ENCODE data around the gene FRMPD1.

Gene FRMPD1

DNA sequence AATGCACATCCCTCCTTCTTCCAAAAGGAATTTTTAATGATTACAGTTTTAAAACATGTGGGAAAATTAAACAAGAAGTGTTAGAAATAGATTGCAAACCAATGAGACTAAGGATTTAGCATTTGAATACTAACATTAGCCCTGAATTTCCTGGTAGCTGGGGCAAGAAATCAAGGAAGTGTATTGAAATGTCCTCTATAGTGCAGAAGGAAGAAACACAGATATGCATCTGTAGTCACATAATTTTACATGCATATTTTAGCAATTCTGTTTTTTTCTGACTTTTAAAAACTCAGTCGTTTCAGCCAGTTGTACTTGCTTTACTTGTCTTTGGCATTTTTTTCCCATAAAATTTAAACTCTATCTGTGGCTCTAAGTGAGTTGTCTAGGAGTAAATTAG, 45.8 kb downstream of the FRMPD1 start:
- Histone ChIP-seq H3K36me3 (ENCODE audit: control insufficient read depth, insufficient read depth, low read length) (no peaks in the 10 kb centered on the region), H3K9me3 (ENCODE audit: control insufficient read depth, low read length) (no peaks in the 10 kb centered on the region), H3K27ac (ENCODE audit: insufficient read depth, low read length, poor library complexity, severe bottlenecking) (no peak overlapping the region), H3K4me1 (ENCODE audit: control insufficient read depth, insufficient read depth, low read length, poor library complexity, severe bottlenecking) (no peaks in the 10 kb centered on the region), H3K4me3 (ENCODE audit: insufficient read depth, low read depth, low read length, poor library complexity, severe bottlenecking) (no peak overlapping the region), H3K27me3 (replicated peaks; ENCODE audit: control insufficient read depth, insufficient read depth, low read length, poor library complexity, severe bottlenecking) (no peaks in the 10 kb centered on the region)
- no peak for DNase-seq

DNA sequence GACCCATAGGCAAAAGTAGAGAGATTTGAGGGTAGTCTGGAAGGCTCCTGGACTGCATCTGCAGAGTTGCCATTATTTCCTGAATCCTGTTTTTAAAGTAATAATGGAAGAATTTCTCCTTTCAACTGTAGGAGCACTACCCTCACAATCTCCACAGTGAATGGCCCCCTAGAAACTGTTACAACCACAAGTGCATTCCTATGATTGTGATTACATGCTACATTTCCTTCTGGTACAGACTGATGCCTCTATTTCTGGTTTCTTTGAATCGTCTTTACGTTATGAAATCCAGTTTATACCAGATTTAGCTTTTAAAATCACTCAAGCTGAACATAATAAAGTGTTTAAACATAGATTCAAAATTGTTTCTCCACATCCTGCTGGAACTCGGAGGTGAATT, 49.4 kb downstream of the FRMPD1 start:
- Histone ChIP-seq H3K36me3 (ENCODE audit: control insufficient read depth, insufficient read depth, low read length) (no peaks in the 10 kb centered on the region), H3K4me1 (ENCODE audit: control insufficient read depth, insufficient read depth, low read length, poor library complexity, severe bottlenecking) (no peaks in the 10 kb centered on the region), H3K4me3 (ENCODE audit: insufficient read depth, low read depth, low read length, poor library complexity, severe bottlenecking) (no peak overlapping the region), H3K9me3 (ENCODE audit: control insufficient read depth, low read length) (no peaks in the 10 kb centered on the region), H3K27ac (ENCODE audit: insufficient read depth, low read length, poor library complexity, severe bottlenecking) (no peak overlapping the region), H3K27me3 (replicated peaks; ENCODE audit: control insufficient read depth, insufficient read depth, low read length, poor library complexity, severe bottlenecking) (no peaks in the 10 kb centered on the region)
- DNase-seq: no peak

DNA sequence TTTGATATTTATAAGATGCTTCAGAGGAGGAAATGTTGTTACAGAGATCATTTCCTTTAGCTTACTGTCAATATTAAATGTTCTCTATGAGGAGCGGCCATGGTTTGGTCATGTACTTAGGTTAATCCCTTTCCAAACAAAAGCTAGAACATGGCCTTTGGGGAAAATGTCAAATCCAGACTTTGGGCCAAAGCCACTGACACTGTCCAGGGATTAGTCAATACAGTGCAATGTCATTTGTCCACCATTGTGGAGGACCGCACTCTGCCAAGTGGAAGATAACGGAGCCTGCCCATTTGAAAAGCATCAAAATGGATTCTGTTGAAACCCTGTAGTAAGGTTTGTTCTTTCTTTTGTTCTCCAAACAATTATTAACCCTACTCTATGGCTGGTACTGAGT, 50.1 kb downstream of the FRMPD1 start:
- Histone ChIP-seq H3K4me3 (ENCODE audit: insufficient read depth, low read depth, low read length, poor library complexity, severe bottlenecking) (no peak overlapping the region), H3K4me1 (ENCODE audit: control insufficient read depth, insufficient read depth, low read length, poor library complexity, severe bottlenecking) (no peaks in the 10 kb centered on the region), H3K36me3 (ENCODE audit: control insufficient read depth, insufficient read depth, low read length) (no peaks in the 10 kb centered on the region), H3K9me3 (ENCODE audit: control insufficient read depth, low read length) (no peaks in the 10 kb centered on the region), H3K27me3 (replicated peaks; ENCODE audit: control insufficient read depth, insufficient read depth, low read length, poor library complexity, severe bottlenecking) (no peaks in the 10 kb centered on the region), H3K27ac (ENCODE audit: insufficient read depth, low read length, poor library complexity, severe bottlenecking) (no peak overlapping the region)
- no peak for DNase-seq

DNA sequence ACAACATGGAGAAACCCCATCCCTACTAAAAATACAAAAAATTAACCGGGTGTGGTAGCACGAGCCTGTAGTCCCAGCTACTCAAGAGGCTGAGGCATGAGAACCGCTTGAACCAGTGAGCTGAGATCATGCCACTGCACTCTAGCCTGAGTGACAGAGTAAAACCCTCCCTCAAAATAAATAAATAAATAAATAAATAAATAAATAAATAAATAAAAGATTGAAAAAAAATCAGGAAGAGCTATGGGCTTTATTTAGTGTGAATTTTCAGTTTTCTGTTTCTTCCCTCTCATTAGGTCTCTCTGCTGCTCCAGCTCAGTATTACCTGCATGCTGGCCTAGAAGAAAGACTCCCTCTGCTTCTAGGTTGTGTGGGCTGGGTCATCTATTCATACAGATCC, 55.0 kb downstream of the FRMPD1 start:
- H3K36me3 ChIP-seq (ENCODE audit: control insufficient read depth, insufficient read depth, low read length): no peaks in the 10 kb centered on the region
- H3K4me3 ChIP-seq (ENCODE audit: insufficient read depth, low read depth, low read length, poor library complexity, severe bottlenecking): no peak overlapping the region
- no peaks in the 10 kb centered on the region for H3K9me3 ChIP-seq (ENCODE audit: control insufficient read depth, low read length)
- no peak for DNase-seq
- H3K4me1 ChIP-seq (ENCODE audit: control insufficient read depth, insufficient read depth, low read length, poor library complexity, severe bottlenecking): no peaks in the 10 kb centered on the region
- H3K27ac ChIP-seq (ENCODE audit: insufficient read depth, low read length, poor library complexity, severe bottlenecking): no peak overlapping the region
- H3K27me3 ChIP-seq (replicated peaks; ENCODE audit: control insufficient read depth, insufficient read depth, low read length, poor library complexity, severe bottlenecking): no peaks in the 10 kb centered on the region

DNA sequence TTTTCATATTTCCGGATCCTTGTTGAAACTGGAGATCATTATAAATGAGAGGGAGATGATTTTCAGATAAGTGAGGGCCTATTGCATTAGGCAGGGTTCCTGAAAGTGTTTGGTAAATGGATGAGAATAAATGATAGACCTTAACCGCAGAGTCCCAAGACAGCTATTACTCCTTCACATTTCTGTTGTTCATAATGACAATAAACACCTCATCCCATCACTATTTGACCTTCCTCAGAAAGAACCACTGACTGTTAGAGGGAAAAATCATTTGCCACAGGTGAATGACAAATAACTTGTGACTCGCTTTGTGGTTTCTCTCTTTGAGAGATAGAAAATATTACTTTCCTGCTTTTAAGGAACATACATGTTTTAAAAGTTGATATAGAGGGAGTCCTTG, 55.5 kb downstream of the FRMPD1 start:
- no peak overlapping the region for H3K27ac ChIP-seq (ENCODE audit: insufficient read depth, low read length, poor library complexity, severe bottlenecking)
- H3K36me3 ChIP-seq (ENCODE audit: control insufficient read depth, insufficient read depth, low read length): no peaks in the 10 kb centered on the region
- DNase-seq: no peak
- H3K27me3 ChIP-seq (replicated peaks; ENCODE audit: control insufficient read depth, insufficient read depth, low read length, poor library complexity, severe bottlenecking): no peaks in the 10 kb centered on the region
- no peaks in the 10 kb centered on the region for H3K9me3 ChIP-seq (ENCODE audit: control insufficient read depth, low read length)
- H3K4me3 ChIP-seq (ENCODE audit: insufficient read depth, low read depth, low read length, poor library complexity, severe bottlenecking): no peak overlapping the region
- no peaks in the 10 kb centered on the region for H3K4me1 ChIP-seq (ENCODE audit: control insufficient read depth, insufficient read depth, low read length, poor library complexity, severe bottlenecking)

DNA sequence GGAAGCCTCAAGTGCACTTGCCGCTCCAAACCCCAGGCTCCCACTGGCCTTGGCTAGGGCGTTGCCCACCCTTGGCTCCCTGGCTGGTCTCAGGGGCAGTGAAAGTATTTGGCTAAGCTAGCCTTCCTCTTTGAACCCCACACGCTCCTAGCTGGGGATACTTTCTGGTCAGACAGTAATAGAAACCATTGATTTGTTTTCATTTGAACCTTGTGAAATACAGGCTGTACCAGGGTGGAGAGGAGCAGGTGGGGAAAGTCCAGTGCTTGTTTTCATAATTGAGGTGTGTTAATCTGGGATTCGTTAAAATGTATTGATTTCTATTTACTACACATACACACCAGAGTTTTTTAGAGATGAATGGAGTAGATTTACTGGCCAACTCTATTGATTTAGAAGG, 57.0 kb downstream of the FRMPD1 start:
- Histone ChIP-seq H3K4me3 (ENCODE audit: insufficient read depth, low read depth, low read length, poor library complexity, severe bottlenecking) (no peak overlapping the region), H3K27me3 (replicated peaks; ENCODE audit: control insufficient read depth, insufficient read depth, low read length, poor library complexity, severe bottlenecking) (no peaks in the 10 kb centered on the region), H3K27ac (ENCODE audit: insufficient read depth, low read length, poor library complexity, severe bottlenecking) (no peak overlapping the region), H3K4me1 (ENCODE audit: control insufficient read depth, insufficient read depth, low read length, poor library complexity, severe bottlenecking) (no peaks in the 10 kb centered on the region), H3K36me3 (ENCODE audit: control insufficient read depth, insufficient read depth, low read length) (no peaks in the 10 kb centered on the region), H3K9me3 (ENCODE audit: control insufficient read depth, low read length) (no peaks in the 10 kb centered on the region)
- DNase-seq: no peak

DNA sequence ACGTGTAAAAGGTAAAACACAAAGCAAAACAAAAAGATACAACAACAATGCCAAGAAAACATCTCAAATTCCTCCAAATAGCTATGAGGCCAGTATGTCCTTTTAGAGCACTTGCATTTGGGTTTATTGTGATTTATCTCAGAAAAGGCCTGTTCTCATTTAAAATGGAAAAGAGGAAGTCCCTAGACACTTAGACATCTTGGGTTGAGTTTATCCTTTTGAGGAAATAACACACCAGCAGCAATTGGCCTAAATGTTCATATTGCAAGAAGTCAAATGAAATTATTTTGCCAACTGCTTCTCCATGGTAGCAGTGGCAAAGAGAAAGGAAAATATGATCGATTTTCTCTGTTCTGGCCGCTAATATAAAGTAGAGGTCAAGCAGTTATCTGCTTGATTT, 59.3 kb downstream of the FRMPD1 start:
- H3K4me3 ChIP-seq (ENCODE audit: insufficient read depth, low read depth, low read length, poor library complexity, severe bottlenecking): no peak overlapping the region
- H3K27ac ChIP-seq (ENCODE audit: insufficient read depth, low read length, poor library complexity, severe bottlenecking): no peak overlapping the region
- H3K4me1 ChIP-seq (ENCODE audit: control insufficient read depth, insufficient read depth, low read length, poor library complexity, severe bottlenecking): no peaks in the 10 kb centered on the region
- no peaks in the 10 kb centered on the region for H3K27me3 ChIP-seq (replicated peaks; ENCODE audit: control insufficient read depth, insufficient read depth, low read length, poor library complexity, severe bottlenecking)
- DNase-seq: no peak
- no peaks in the 10 kb centered on the region for H3K9me3 ChIP-seq (ENCODE audit: control insufficient read depth, low read length)
- no peaks in the 10 kb centered on the region for H3K36me3 ChIP-seq (ENCODE audit: control insufficient read depth, insufficient read depth, low read length)

DNA sequence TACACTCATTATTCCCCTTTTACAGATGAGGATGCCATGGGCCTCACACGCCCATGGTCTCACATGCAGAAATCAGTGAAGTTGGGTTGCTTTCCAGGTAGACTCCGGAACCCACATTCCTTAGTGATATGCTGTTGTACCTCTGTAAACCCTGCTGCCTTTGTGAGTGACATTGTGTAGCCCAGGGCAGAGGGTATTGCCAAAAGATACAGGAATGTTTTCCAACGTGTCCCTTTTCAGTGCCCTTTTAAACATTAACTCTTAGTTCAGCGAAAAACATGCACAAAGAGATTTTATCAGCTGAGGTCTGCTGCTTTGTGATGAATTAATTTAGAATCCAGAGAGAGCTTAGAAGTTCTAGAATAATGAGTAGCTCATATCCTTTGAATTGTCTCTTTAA, 64.5 kb downstream of the FRMPD1 start:
- Histone ChIP-seq H3K36me3 (ENCODE audit: control insufficient read depth, insufficient read depth, low read length) (no peaks in the 10 kb centered on the region), H3K4me3 (ENCODE audit: insufficient read depth, low read depth, low read length, poor library complexity, severe bottlenecking) (no peak overlapping the region), H3K4me1 (ENCODE audit: control insufficient read depth, insufficient read depth, low read length, poor library complexity, severe bottlenecking) (no peaks in the 10 kb centered on the region), H3K27ac (ENCODE audit: insufficient read depth, low read length, poor library complexity, severe bottlenecking) (no peak overlapping the region), H3K27me3 (replicated peaks; ENCODE audit: control insufficient read depth, insufficient read depth, low read length, poor library complexity, severe bottlenecking) (no peaks in the 10 kb centered on the region), H3K9me3 (ENCODE audit: control insufficient read depth, low read length) (no peaks in the 10 kb centered on the region)
- DNase-seq: no peak

DNA sequence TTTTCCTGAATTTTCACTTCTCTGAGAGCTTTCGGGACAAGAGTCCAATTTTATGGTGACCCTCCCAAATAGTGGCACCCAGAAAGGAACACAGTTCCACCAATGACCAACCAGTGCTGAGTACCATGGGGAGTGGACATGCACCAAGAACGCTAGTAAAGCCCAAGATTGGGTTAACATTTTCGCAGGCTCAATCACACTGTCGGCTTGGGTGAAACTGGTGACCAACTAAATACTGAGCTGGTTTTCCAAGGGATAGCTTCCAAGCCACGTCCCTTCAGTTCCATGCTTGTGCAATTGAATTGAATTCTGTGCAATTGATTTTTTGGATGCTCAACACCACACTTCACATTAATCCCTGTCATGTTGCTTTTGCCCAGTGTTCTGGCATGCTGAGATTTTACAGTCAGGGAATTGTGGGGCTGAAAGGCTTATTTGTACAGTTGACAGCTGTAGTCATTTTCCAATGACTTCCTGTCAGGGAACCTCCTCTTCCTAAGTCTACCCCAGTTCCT, 65.3 kb downstream of the FRMPD1 start:
- Histone ChIP-seq H3K4me3 (ENCODE audit: insufficient read depth, low read depth, low read length, poor library complexity, severe bottlenecking) (no peak overlapping the region), H3K27me3 (replicated peaks; ENCODE audit: control insufficient read depth, insufficient read depth, low read length, poor library complexity, severe bottlenecking) (no peaks in the 10 kb centered on the region), H3K36me3 (ENCODE audit: control insufficient read depth, insufficient read depth, low read length) (no peaks in the 10 kb centered on the region), H3K27ac (ENCODE audit: insufficient read depth, low read length, poor library complexity, severe bottlenecking) (no peak overlapping the region), H3K9me3 (ENCODE audit: control insufficient read depth, low read length) (no peaks in the 10 kb centered on the region), H3K4me1 (ENCODE audit: control insufficient read depth, insufficient read depth, low read length, poor library complexity, severe bottlenecking) (no peaks in the 10 kb centered on the region)
- no peak for DNase-seq

DNA sequence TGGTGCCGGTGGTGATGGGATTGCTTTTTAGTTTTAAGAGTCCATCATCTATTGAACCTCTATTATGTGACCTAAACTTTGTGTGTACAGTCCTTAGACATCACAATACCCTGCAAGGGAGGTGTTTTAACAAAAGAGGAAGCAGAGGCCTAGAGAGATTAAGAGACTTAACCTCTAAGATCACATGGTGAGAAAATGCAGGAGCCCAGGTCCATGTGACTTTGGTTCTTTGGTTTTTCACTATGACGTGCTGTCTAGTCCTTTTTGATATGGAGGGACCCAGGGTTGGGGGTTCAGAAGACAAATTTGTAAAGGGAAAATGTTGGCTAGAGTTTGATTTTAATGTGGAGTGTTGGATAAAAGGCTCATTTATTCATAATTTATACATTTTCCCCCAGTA, 68.8 kb downstream of the FRMPD1 start:
- H3K9me3 ChIP-seq (ENCODE audit: control insufficient read depth, low read length): no peaks in the 10 kb centered on the region
- H3K27me3 ChIP-seq (replicated peaks; ENCODE audit: control insufficient read depth, insufficient read depth, low read length, poor library complexity, severe bottlenecking): no peaks in the 10 kb centered on the region
- no peak overlapping the region for H3K4me3 ChIP-seq (ENCODE audit: insufficient read depth, low read depth, low read length, poor library complexity, severe bottlenecking)
- no peaks in the 10 kb centered on the region for H3K4me1 ChIP-seq (ENCODE audit: control insufficient read depth, insufficient read depth, low read length, poor library complexity, severe bottlenecking)
- no peak for DNase-seq
- no peak overlapping the region for H3K27ac ChIP-seq (ENCODE audit: insufficient read depth, low read length, poor library complexity, severe bottlenecking)
- H3K36me3 ChIP-seq (ENCODE audit: control insufficient read depth, insufficient read depth, low read length): no peaks in the 10 kb centered on the region

DNA sequence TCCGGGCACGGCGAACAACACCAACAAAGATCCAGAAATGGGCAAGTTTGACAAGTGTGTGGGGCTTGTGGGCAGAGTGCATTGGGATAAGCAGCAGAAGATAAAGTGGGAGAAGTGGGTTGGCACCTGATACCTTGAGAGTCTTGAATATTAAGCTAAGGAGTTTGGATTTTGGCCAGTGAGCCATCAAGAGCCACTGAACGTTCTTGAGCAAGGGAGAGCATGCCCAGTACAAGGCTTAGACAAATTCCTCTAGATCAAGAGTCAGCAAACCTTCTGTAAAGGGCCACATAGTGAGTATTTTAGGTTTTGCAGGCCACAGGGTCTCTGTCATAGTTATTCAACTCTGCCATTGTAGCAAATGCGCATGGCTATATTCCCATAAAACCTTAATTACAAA, 76.3 kb downstream of the FRMPD1 start:
- DNase-seq: no peak
- no peaks in the 10 kb centered on the region for H3K36me3 ChIP-seq (ENCODE audit: control insufficient read depth, insufficient read depth, low read length)
- no peak overlapping the region for H3K4me3 ChIP-seq (ENCODE audit: insufficient read depth, low read depth, low read length, poor library complexity, severe bottlenecking)
- no peak overlapping the region for H3K27ac ChIP-seq (ENCODE audit: insufficient read depth, low read length, poor library complexity, severe bottlenecking)
- no peaks in the 10 kb centered on the region for H3K4me1 ChIP-seq (ENCODE audit: control insufficient read depth, insufficient read depth, low read length, poor library complexity, severe bottlenecking)
- H3K9me3 ChIP-seq (ENCODE audit: control insufficient read depth, low read length): no peaks in the 10 kb centered on the region
- H3K27me3 ChIP-seq (replicated peaks; ENCODE audit: control insufficient read depth, insufficient read depth, low read length, poor library complexity, severe bottlenecking): no peaks in the 10 kb centered on the region

All from effector memory CD4-positive, alpha-beta T cell (primary cell).